Measurements from ENCODE around the gene TUBGCP5.

DNA sequence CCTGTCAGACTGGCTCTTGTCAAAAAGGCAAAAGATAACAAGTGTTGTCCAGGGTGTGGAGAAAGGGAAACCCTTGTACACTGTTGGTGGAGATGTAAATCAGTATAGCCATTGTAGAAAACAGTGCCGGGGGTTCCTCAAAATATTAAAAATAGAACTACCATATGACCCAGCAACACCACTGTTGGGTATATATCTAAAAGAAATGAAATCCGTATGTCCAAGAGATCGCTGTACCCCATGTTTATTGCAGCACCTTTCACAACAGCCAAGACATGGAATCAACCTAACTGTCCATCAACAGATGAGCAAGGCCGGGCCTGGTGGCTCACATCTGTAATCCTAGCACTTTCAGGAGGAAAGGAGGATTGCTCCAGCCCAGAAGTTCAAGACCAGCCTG lies 65.4 kb downstream of the TUBGCP5 start:
- TF ChIP-seq, protein P1, sequence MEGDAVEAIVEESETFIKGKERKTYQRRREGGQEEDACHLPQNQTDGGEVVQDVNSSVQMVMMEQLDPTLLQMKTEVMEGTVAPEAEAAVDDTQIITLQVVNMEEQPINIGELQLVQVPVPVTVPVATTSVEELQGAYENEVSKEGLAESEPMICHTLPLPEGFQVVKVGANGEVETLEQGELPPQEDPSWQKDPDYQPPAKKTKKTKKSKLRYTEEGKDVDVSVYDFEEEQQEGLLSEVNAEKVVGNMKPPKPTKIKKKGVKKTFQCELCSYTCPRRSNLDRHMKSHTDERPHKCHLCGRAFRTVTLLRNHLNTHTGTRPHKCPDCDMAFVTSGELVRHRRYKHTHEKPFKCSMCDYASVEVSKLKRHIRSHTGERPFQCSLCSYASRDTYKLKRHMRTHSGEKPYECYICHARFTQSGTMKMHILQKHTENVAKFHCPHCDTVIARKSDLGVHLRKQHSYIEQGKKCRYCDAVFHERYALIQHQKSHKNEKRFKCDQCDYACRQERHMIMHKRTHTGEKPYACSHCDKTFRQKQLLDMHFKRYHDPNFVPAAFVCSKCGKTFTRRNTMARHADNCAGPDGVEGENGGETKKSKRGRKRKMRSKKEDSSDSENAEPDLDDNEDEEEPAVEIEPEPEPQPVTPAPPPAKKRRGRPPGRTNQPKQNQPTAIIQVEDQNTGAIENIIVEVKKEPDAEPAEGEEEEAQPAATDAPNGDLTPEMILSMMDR (IDR thresholded peaks at IDR 0.05) = no peak
- TF ChIP-seq EZH2 (IDR thresholded peaks at IDR 0.05; ENCODE audit: borderline replicate concordance, insufficient read depth, low read depth, low read length, poor library complexity, severe bottlenecking) = no peak

Measured in B cell (primary cell).